ENCODE results near the gene JAK3.
A peak's percentile ranks its signal among the peaks of the same experiment; 100 is the strongest.

The JAK3 gene

DNA sequence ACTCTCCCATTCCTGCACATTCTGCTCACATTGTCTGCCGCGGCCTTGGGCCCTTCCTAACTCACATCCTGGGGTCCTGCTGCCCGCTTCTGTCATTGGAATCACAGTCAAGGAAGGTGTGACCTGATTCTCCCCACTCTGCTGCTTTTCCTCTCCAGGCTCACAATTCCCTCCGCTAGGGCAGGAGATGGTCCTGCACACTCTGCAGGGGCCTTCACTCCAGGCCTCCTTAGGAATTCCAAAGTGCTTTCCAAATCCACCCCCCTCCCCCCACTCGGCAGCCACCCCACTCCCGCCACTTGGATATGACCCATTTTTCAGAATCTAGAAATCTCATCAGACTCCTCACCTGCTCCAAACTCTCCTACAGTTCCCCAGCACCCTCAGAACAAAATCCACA lies 20.9 kb upstream of the JAK3 start:
- TF ChIP-seq Cebpa-rat (IDR thresholded peaks at IDR 0.05), result no peak
- Histone ChIP-seq H3K9ac (no peak overlapping the region), H3K4me3 (no peak overlapping the region), H3K4me2 (no peak overlapping the region), H3K36me3 (peaks cover 11 to 21% (median 17%) of the 10 kb centered on the region in 11 experiments), H4K20me1 (peaks cover 11 to 54% (median 33%) of the 10 kb centered on the region in 11 experiments), H3K27ac (no peak overlapping the region), H3K4me1 (peaks cover 4 to 22% (median 10%) of the 10 kb centered on the region in 10 experiments), H3K27me3 (peaks cover 38 to 52% (median 45%) of the 10 kb centered on the region in 11 experiments), H3K9me3 (replicated peaks in 1 of 11) (no peaks in the 10 kb centered on the region)

DNA sequence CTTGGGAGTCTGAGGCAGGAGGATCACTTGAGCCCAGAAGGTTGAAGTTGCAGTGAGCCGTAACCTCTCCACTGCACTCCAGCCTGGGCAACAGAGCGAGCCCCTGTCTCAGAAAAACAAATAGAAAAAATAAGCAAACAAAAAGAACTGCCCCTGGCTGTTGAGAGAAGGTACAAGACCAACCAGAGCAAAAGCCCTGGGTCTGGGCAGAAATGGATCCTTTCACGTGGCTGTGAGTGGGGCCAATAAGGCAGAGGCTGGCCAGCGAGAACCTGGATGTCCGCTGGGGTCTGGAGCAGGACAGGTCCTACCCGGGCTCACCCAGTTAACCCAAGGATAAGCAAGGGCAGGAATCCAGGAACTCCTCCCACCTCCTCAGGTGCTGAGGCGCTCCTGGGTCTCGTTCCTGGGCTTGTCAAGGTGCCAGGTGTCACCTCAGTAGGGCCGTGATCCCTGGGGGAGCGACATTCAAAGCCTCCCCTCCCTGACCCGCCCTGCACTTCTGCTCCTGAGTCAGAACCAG lies 19.2 kb upstream of the JAK3 start:
- H3K27me3 ChIP-seq, result peaks cover 22 to 36% (median 29%) of the 10 kb centered on the region in 11 experiments
- H3K4me1 ChIP-seq, result peaks cover 3 to 27% (median 10%) of the 10 kb centered on the region in 10 experiments
- no peak overlapping the region for H3K4me3 ChIP-seq
- no peak overlapping the region for H3K9ac ChIP-seq
- no peak for TF ChIP-seq Cebpa-rat (IDR thresholded peaks at IDR 0.05)
- H4K20me1 ChIP-seq, result peaks cover 27 to 64% (median 47%) of the 10 kb centered on the region in 11 experiments
- no peaks in the 10 kb centered on the region for H3K9me3 ChIP-seq (replicated peaks in 1 of 11)
- no peak overlapping the region for H3K4me2 ChIP-seq
- H3K36me3 ChIP-seq, result peaks cover 27 to 38% (median 34%) of the 10 kb centered on the region in 11 experiments
- H3K27ac ChIP-seq, result no peak overlapping the region

DNA sequence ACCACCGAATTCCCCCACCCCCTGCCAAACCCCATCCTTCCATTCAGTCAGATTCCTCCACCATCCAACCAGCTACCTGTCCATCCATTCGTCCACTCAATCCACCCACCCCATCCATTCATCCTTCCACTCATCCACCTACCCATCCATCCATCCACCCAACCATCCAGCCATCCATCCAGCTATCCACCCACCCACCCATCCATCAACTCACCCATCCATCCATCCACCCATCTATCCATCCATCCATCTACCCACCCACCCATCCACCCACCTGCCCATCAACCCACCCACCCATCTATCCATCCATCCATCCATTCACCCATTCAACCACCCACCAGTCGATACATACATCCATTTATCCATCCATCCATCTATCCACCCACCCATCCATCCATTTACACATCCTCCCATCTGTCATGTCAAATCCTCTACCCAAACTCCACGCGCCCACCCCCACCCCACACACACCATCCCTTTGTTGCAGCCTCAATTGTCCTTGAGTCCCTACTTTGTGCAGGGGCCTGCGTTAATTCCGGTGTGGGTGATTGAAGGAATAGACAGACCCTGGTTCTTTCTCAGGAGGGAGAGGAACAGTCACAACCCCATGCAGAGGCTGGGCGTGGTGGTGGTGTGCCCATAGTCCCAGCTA lies 18.7 kb upstream of the JAK3 start:
- no peaks in the 10 kb centered on the region for H3K9me3 ChIP-seq (replicated peaks in 1 of 11)
- peaks cover 33 to 43% (median 40%) of the 10 kb centered on the region in 11 experiments for H3K36me3 ChIP-seq
- no peak for TF ChIP-seq Cebpa-rat (IDR thresholded peaks at IDR 0.05)
- peaks cover 33 to 65% (median 51%) of the 10 kb centered on the region in 11 experiments for H4K20me1 ChIP-seq
- H3K4me2 ChIP-seq, result no peak overlapping the region
- peaks cover 16 to 30% (median 23%) of the 10 kb centered on the region in 11 experiments for H3K27me3 ChIP-seq
- H3K9ac ChIP-seq, result no peak overlapping the region
- H3K27ac ChIP-seq, result no peak overlapping the region
- peaks cover 9 to 33% (median 16%) of the 10 kb centered on the region in 10 experiments for H3K4me1 ChIP-seq
- no peak overlapping the region for H3K4me3 ChIP-seq

DNA sequence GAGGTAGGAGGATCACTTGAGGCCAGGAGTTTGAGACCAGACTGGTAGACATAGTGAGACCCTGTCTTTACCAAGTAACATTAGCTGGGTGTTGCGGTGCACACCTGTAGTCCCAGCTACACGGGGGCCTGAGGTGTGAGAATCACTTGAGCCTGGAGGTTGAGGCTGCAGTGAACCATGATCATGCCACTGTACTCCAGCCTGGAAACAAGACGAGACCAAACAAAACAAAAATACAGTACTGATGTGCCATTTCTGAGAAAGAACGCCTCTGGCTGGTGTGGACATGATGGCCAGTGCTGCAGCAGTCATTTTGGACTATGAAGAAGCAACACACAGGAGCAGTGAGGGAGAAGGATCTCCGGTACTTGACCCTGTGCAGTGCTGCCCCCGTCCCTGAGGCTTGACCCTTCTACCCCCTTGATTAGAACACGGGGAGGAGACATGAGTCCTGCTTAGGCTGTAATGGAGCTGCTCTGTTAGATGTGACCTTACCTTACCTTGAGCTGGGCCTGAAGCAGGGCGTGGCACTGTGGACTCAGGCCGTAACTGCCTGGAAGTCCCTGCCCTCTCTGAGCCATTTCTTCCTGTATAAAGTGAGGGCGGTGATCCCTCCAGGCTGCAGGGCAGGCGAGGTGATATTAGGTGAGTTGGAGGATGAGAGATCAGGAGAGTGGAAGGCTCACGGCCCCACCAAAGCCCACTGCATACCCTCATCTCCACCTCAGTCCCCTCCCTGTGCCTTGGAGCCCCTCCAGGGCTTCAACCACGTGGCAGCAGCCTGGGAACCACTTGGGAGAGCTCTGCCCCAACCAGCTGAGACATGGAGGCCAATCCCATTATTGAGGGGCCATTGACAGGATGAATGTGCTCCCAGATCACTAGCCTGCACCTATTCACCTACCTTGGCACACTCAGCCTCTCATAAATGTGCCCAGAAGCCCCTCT lies 17.9 kb upstream of the JAK3 start:
- Histone ChIP-seq H3K27me3 (peaks cover 8 to 22% (median 15%) of the 10 kb centered on the region in 11 experiments), H3K4me3 (no peak overlapping the region), H3K27ac (no peak overlapping the region), H3K9ac (no peak overlapping the region), H3K4me2 (no peak overlapping the region), H3K36me3 (peaks cover 41 to 51% (median 48%) of the 10 kb centered on the region in 11 experiments), H3K9me3 (replicated peaks in 1 of 11) (no peaks in the 10 kb centered on the region), H3K4me1 (peaks cover 17 to 39% (median 23%) of the 10 kb centered on the region in 10 experiments), H4K20me1 (peaks cover 41 to 72% (median 56%) of the 10 kb centered on the region in 11 experiments)
- no peak for TF ChIP-seq Cebpa-rat (IDR thresholded peaks at IDR 0.05)

DNA sequence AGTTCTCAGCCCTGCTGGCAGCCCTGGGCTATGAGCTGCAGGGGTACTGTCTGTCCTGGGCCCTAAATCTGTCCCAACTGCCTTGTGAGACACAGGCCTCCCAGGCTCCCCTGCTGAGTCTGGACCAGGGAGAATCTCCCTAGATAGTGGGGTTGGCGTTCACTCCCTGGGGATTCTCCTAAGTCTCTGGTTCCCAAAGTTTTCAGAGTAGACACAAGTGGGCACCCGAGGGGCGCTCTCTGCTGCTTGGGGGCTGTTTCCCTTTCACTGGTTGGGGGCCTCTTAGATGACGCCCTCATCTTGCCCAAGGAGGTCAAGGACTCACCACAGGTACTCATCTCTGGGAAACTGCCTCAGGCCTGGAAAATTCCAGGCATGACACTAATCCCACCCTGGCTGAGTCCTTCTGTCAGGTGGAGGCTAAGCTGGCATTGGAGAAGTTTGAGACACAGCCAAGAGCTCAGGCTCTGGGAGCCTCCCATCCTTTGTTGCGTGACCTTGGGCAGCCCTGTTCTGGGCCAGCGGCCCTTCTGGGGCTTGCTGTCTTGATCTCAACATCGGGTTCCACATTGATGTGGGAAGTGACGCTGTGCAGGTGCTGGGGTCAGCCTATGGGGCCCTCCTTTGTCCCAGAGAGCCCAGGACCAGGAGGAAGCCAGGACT lies 15.9 kb upstream of the JAK3 start:
- Histone ChIP-seq H3K9me3 (replicated peaks in 1 of 11) (no peaks in the 10 kb centered on the region; a peak in 1 of 22 replicates), H3K27ac (peak overlapping the region in 1 of 11 experiments; percentile 21; a peak in 2 of 22 replicates), H3K4me3 (no peak overlapping the region), H3K4me2 (peak overlapping the region in 3 of 11 experiments; percentile 1 to 86 (median 19); a peak in 3 of 22 replicates), H3K36me3 (peaks cover 42 to 56% (median 52%) of the 10 kb centered on the region in 11 experiments), H3K4me1 (peaks cover 22 to 45% (median 30%) of the 10 kb centered on the region in 10 experiments), H4K20me1 (peaks cover 49 to 80% (median 64%) of the 10 kb centered on the region in 11 experiments), H3K27me3 (peaks cover 0 to 6% (median 0%) of the 10 kb centered on the region in 11 experiments; a peak in 5 of 22 replicates), H3K9ac (peak overlapping the region in 8 of 11 experiments; percentile 4 to 100 (median 66); a peak in 6 of 22 replicates)
- TF ChIP-seq Cebpa-rat (IDR thresholded peaks at IDR 0.05), result no peak

DNA sequence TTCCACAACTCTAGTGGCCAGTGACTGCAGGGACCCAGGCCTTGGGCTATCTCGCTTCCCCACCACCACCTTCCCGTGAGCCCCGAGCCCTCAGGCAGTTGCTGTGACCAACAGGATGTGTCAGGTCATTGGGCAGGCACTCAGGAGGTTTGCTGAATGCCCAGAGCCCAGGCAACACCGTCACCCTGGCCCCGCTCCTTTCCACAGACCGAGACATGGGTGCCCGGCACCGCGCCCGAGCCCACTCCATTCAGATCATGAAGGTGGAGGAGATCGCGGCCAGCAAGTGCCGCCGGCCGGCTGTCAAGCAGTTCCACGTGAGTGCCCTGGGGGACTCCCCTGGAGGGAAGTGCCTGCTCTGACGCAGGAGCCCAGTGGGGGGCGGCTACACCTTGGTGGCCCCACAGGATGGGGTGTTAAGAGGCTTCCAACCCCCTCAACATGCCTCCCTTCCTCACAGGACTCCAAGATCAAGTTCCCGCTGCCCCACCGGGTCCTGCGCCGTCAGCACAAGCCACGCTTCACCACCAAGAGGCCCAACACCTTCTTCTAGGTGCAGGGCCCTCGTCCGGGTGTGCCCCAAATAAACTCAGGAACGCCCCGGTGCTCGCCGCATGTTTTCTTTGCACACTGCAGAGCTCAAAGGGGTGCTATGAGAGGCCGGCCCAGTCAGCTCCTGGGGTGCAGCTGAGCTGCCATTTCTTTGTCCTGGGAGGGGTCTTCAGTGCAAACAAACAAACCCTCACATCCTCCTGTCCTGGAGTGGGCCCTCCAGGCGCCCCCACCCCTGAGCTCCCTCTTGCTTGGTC lies 15.1 kb upstream of the JAK3 start:
- Histone ChIP-seq H3K9ac (peak overlapping the region; percentile 92 to 100 (median 97); a peak in 19 of 22 replicates), H4K20me1 (peaks cover 49 to 79% (median 64%) of the 10 kb centered on the region in 11 experiments), H3K36me3 (peaks cover 42 to 56% (median 52%) of the 10 kb centered on the region in 11 experiments), H3K4me2 (peak overlapping the region; percentile 82 to 100 (median 95)), H3K4me1 (peaks cover 22 to 45% (median 32%) of the 10 kb centered on the region in 10 experiments), H3K27me3 (no peaks in the 10 kb centered on the region; a peak in 1 of 22 replicates), H3K27ac (peak overlapping the region in 7 of 11 experiments; percentile 95 to 97 (median 97); a peak in 11 of 22 replicates), H3K4me3 (peak overlapping the region in 7 of 10 experiments; percentile 84 to 100 (median 93); a peak in 12 of 20 replicates), H3K9me3 (replicated peaks in 1 of 11) (no peaks in the 10 kb centered on the region; a peak in 1 of 22 replicates)
- no peak for TF ChIP-seq Cebpa-rat (IDR thresholded peaks at IDR 0.05)

DNA sequence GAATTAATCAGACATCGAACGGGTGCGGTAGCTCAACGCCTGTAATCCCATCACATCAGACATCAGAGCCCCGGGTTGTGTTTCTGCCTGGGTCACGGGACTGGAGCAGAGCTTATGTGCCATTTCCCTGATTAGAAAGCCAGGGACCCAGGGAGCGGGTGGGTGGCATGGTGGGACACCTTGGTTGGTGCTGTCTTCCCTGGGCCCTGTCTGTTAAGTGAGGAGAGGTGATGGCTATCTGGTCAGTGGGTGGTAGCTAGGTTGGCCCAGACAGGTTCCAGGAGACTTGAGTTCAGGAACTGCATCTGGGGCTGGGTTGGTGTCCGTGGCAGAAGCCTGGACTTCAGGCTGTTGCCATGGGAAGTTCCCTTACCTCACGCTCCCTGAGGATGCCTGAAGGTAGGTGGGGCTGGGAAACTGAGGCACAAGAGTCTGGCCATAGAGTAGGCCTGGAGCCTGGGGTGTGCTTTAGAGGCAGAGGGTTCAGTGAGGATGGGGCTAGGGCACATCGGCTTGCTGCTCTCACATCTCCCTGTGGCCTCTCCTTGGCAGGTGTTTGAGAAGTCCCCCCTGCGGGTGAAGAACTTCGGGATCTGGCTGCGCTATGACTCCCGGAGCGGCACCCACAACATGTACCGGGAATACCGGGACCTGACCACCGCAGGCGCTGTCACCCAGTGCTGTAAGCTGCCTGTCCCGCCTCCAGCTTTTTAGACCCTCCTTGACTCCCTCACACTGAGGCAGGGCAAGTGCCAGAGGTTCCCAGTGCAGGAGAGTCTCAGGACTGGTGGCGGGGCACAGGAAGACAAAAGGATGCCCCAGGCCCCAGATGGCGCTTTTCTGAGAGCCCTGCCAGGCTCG lies 14.0 kb upstream of the JAK3 start:
- Histone ChIP-seq H3K36me3 (peaks cover 42 to 56% (median 52%) of the 10 kb centered on the region in 11 experiments), H3K4me3 (peak overlapping the region; percentile 84 to 100 (median 94); a peak in 19 of 20 replicates), H4K20me1 (peaks cover 49 to 67% (median 63%) of the 10 kb centered on the region in 11 experiments), H3K27me3 (no peaks in the 10 kb centered on the region), H3K4me1 (peaks cover 22 to 45% (median 32%) of the 10 kb centered on the region in 10 experiments), H3K4me2 (peak overlapping the region; percentile 82 to 100 (median 95)), H3K27ac (peak overlapping the region in 9 of 11 experiments; percentile 90 to 100 (median 97); a peak in 17 of 22 replicates), H3K9ac (peak overlapping the region; percentile 92 to 100 (median 97)), H3K9me3 (replicated peaks in 1 of 11) (no peaks in the 10 kb centered on the region; a peak in 1 of 22 replicates)
- TF ChIP-seq Cebpa-rat (IDR thresholded peaks at IDR 0.05), result no peak

Measured in BLaER1 treated with 17β-estradiol and CSF1 and Interleukin-3, amounts not matched to agents 10 nM and 100 nM (cell line).